GM18868 (cell line): Measurements from ENCODE around the gene NEK8.
"Not testable (repeated sequence)": the region's sequence is repeated elsewhere in the genome, so short reads cannot be mapped to it uniquely, and the experiment has no call there.

Experiments
- ATAC-seq: cut with Tn5 transposase; IDR thresholded peaks from one replicate; pipeline ENCODE4 v1.9.1; 2021; ENCODE audit warnings: mild to moderate bottlenecking, moderate library complexity; ENCODE audit not compliant: unreplicated experiment

Gene NEK8

GRCh38 chr17:28760601-28761562 lies 32.3 kb downstream of the NEK8 start:
- no peak for ATAC-seq

GRCh38 chr17:28763137-28763799 lies 34.7 kb downstream of the NEK8 start:
- ATAC-seq = no peak

- ATAC-seq = no peak
These were observed 35.2 kb downstream of the NEK8 start for GRCh38 chr17:28763804-28764266.

GRCh38 chr17:28765038-28765437 lies 36.5 kb downstream of the NEK8 start:
- ATAC-seq = no peak

- no peak for ATAC-seq
These were observed 45.1 kb downstream of the NEK8 start for GRCh38 chr17:28773736-28774135.

- no peak for ATAC-seq
These were observed 45.6 kb downstream of the NEK8 start for GRCh38 chr17:28774206-28774605.

GRCh38 chr17:28777178-28777577 lies 48.6 kb downstream of the NEK8 start:
- no peak for ATAC-seq

GRCh38 chr17:28779601-28780000 lies 51.0 kb downstream of the NEK8 start:
- ATAC-seq = not testable (repeated sequence)

- no peak for ATAC-seq
These were observed 54.6 kb downstream of the NEK8 start for GRCh38 chr17:28783161-28783560.

- no peak for ATAC-seq
These were observed 59.5 kb downstream of the NEK8 start for GRCh38 chr17:28788100-28788499.
